Osteocyte (in vitro differentiated cells): Measurements from ENCODE around the gene RARA. TPM values are rescaled to one million over a fixed set of nuclear protein-coding genes. Genes with fewer than 3 reads are reported as not detected.

ENCODE experiments used
- DNase-seq: peaks from one replicate; pipeline ENCODE4 v3.0.0; 2021; ENCODE audit warnings: mixed read lengths; ENCODE audit not compliant: unreplicated experiment; ENCODE audit errors: extremely low spot score
- H3K27ac Mint-ChIP-seq: one replicate; pipeline ENCODE4 v1.8.0; 2021; ENCODE audit warnings: mild to moderate bottlenecking, mixed read lengths; ENCODE audit not compliant: unreplicated experiment
- H3K27me3 Mint-ChIP-seq: one replicate; pipeline ENCODE4 v1.8.0; 2021; ENCODE audit warnings: mixed read lengths; ENCODE audit not compliant: unreplicated experiment
- H3K36me3 Mint-ChIP-seq: one replicate; pipeline ENCODE4 v1.8.0; 2021; ENCODE audit warnings: mixed read lengths; ENCODE audit not compliant: unreplicated experiment
- H3K4me1 Mint-ChIP-seq: one replicate; pipeline ENCODE4 v1.8.0; 2021; ENCODE audit warnings: mixed read lengths; ENCODE audit not compliant: unreplicated experiment
- H3K4me3 Mint-ChIP-seq: one replicate; pipeline ENCODE4 v1.8.0; 2021; ENCODE audit warnings: mild to moderate bottlenecking, moderate library complexity, mixed read lengths; ENCODE audit not compliant: unreplicated experiment
- H3K9me3 Mint-ChIP-seq: one replicate; pipeline ENCODE4 v1.8.0; 2021; ENCODE audit warnings: mixed read lengths; ENCODE audit not compliant: unreplicated experiment
- total RNA-seq: library from RNA; stranded (reverse); gene quantifications from 2 replicates; pipeline ENCODE4 v1.2.1, GENCODE V29; 2021
- TF ChIP-seq, protein P1 (sequence below): fragments of 200-600 bp; sonication (generic); IDR thresholded peaks from 2 replicates; pipeline ENCODE4 v1.5.0; 2021; ENCODE audit warnings: antibody characterized with exemption, mild to moderate bottlenecking, moderate library complexity

Gene RARA
- total RNA-seq, 1 donor from 2014 or later = 62.6 TPM

DNA sequence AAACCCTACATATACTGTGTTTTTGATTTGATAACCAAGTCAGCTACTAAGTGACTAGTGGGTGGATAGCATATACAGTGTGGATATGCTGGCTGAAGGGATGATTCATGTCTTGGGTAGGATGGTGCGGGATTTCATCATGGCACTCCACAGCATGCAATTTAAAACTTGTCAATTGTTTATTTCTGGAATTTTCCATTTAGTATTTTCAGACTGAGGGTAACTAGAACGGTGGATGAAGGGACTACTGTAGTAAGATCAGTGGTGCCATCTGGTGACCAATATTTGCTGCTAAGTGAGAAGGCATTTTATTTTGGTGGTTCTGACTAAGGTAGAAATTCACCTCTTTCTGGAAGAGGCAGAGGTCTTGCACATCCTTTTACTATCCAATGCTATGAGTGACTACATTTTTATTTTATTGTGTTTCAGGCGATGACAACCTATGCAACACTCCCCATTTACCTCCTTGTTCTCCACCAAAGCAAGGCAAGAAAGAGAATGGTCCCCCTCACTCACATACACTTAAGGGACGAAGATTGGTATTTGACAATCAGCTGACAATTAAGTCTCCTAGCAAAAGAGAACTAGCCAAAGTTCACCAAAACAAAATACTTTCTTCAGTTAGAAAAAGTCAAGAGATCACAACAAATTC, 18.2 kb upstream of the RARA start:
- Mint-ChIP-seq H3K36me3 (peaks cover 1% of the 10 kb centered on the region), H3K4me1 (peaks cover 27% of the 10 kb centered on the region), H3K4me3 (no peak overlapping the region), H3K27me3 (no peaks in the 10 kb centered on the region), H3K9me3 (no peaks in the 10 kb centered on the region), H3K27ac (peak overlapping the region; percentile 65)
- TF ChIP-seq, protein P1, sequence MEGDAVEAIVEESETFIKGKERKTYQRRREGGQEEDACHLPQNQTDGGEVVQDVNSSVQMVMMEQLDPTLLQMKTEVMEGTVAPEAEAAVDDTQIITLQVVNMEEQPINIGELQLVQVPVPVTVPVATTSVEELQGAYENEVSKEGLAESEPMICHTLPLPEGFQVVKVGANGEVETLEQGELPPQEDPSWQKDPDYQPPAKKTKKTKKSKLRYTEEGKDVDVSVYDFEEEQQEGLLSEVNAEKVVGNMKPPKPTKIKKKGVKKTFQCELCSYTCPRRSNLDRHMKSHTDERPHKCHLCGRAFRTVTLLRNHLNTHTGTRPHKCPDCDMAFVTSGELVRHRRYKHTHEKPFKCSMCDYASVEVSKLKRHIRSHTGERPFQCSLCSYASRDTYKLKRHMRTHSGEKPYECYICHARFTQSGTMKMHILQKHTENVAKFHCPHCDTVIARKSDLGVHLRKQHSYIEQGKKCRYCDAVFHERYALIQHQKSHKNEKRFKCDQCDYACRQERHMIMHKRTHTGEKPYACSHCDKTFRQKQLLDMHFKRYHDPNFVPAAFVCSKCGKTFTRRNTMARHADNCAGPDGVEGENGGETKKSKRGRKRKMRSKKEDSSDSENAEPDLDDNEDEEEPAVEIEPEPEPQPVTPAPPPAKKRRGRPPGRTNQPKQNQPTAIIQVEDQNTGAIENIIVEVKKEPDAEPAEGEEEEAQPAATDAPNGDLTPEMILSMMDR = peak; percentile 78
- no peak for DNase-seq

DNA sequence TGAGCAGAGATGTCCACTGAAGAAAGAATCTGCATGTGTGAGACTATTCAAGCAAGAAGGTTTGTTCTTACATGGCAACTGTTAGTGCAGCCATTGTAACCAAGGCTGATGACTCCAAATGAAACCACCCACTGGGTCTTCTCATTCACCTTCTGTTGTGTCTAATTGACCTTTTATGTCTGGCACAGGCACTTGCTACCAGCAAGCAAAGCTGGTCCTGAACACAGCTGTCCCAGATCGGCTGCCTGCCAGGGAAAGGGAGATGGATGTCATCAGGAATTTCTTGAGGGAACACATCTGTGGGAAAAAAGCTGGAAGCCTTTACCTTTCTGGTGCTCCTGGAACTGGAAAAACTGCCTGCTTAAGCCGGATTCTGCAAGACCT, 17.7 kb upstream of the RARA start:
- Mint-ChIP-seq H3K36me3 (peaks cover 4% of the 10 kb centered on the region), H3K4me3 (no peak overlapping the region), H3K27me3 (no peaks in the 10 kb centered on the region), H3K27ac (peak overlapping the region; percentile 65), H3K4me1 (peaks cover 26% of the 10 kb centered on the region), H3K9me3 (no peaks in the 10 kb centered on the region)
- TF ChIP-seq, protein P1 = no peak
- no peak for DNase-seq

DNA sequence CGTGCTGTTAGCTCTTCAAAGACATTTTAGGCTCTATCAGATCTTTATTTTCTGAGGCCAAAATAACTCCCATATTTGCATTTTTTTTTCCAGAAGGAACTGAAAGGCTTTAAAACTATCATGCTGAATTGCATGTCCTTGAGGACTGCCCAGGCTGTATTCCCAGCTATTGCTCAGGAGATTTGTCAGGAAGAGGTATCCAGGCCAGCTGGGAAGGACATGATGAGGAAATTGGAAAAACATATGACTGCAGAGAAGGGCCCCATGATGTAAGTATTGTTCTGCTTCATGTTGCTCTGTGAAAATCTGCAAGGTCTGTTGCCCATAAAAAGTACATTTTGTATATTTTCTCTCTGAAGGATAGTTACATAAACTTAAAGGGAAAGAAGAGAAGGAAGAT, 15.6 kb upstream of the RARA start:
- H3K27ac Mint-ChIP-seq = no peak overlapping the region
- H3K36me3 Mint-ChIP-seq = peaks cover 5% of the 10 kb centered on the region
- no peak for DNase-seq
- H3K4me1 Mint-ChIP-seq = peaks cover 26% of the 10 kb centered on the region
- no peaks in the 10 kb centered on the region for H3K9me3 Mint-ChIP-seq
- H3K4me3 Mint-ChIP-seq = no peak overlapping the region
- TF ChIP-seq, protein P1 = no peak
- no peaks in the 10 kb centered on the region for H3K27me3 Mint-ChIP-seq

DNA sequence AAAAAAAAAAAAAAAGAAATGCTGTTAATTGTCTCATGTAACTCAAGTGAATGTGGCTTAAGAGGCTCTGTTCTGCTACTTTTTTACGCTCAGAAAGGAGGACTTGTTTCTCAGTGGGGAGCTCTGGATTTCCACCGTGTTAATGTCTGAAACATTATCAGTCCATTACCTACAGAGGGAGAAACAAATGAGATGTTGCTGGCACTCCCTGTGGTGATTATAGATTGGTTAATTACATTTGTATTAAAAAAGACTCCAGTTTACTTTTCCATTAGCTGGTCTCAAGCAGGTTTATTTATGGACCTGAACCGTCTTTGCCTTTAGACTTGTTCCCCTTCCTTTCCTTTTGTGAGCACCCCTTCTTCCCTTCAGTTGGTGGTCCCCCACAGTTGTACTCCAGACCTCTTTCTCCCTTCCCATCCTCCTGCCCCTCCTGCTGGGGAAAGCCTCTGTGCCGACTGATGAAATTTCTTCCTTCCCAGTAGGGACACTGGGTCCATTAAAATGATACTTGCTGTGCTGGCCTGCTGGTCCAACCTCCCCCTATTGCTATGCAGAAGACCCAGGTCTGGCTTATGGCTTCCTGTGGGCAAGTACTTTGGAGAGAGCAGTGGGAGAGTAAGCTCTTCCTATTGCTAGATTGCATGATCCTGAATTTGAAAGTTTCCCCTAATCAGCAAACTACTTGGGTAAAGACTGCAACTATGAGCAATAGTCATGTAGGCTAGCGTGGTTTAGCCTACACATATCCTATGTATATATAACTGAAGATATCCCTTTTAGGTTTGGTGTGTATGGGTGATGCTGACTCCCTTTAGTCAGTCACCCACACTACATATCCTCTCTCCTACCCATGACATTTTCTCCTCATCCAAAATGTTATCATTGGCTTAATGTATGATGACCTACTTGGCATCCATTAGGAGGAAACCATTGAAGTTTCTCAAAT, 13.2 kb upstream of the RARA start:
- peak overlapping the region; percentile 31 for H3K27ac Mint-ChIP-seq
- H3K4me1 Mint-ChIP-seq = peaks cover 23% of the 10 kb centered on the region
- no peak for DNase-seq
- H3K36me3 Mint-ChIP-seq = peaks cover 5% of the 10 kb centered on the region
- no peaks in the 10 kb centered on the region for H3K27me3 Mint-ChIP-seq
- no peak overlapping the region for H3K4me3 Mint-ChIP-seq
- TF ChIP-seq, protein P1 = no peak
- H3K9me3 Mint-ChIP-seq = no peaks in the 10 kb centered on the region

DNA sequence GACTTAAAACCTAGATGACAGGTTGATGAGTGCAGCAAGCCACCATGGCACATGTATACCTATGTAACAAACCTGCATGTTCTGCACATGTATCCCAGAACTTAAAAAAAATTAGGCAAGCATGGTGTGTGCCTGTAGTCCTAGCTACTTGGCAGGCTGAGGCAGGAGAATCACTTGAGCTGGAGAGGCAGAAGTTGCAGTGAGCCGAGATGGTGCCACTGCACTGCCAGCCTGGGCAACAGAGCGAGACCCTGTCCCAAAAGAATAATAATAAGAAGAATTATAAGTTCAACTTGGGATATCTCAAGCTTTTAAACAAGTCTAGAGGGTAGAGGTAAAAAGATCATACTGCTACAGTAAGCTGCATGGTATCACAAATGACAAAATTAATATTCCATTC, 11.5 kb upstream of the RARA start:
- Mint-ChIP-seq H3K4me3 (no peak overlapping the region), H3K36me3 (peaks cover 5% of the 10 kb centered on the region), H3K9me3 (no peaks in the 10 kb centered on the region), H3K27ac (no peak overlapping the region), H3K4me1 (peaks cover 23% of the 10 kb centered on the region), H3K27me3 (no peaks in the 10 kb centered on the region)
- no peak for DNase-seq
- TF ChIP-seq, protein P1 = no peak
